OCI-LY1 (cell line): Measurements from ENCODE around the gene GIPC2.

Experiments used
- CTCF ChIP-seq: fragments of 200-600 bp; sonication (generic), shearing (Covaris generic); IDR thresholded peaks from 2 replicates; pipeline ENCODE4 v1.5.1; 2017; ENCODE audit warnings: mild to moderate bottlenecking, antibody characterized with exemption, low read length, moderate library complexity, mixed read lengths
- EZH2 ChIP-seq: fragments of 200-600 bp; sonication (generic), shearing (Covaris generic); IDR thresholded peaks from 2 replicates; pipeline ENCODE4 v1.8.0; 2017; ENCODE audit warnings: borderline replicate concordance, mixed run types, mild to moderate bottlenecking, antibody characterized with exemption, low read length, moderate library complexity, mixed read lengths

- TF ChIP-seq EZH2, result no peak
- no peak for TF ChIP-seq CTCF
These were observed 5.2 kb upstream of the GIPC2 start for GRCh38 chr1:78040484-78041089.
